H1 (cell line): Measurements from ENCODE around the gene CASK. TPM values are rescaled to one million over a fixed set of nuclear protein-coding genes. Genes with fewer than 3 reads are reported as not detected.

Experiments used
- CTCF ChIA-PET: fragments of 300-600 bp; sonication (Branson Sonifier 250); formaldehyde crosslinking; loops from one replicate; lab custom pipeline; 2021; ENCODE audit not compliant: partially characterized antibody; lab: Charles Lee
- POLR2A ChIA-PET: fragments of 300-600 bp; sonication (Branson Sonifier 250); formaldehyde crosslinking; loops from one replicate; lab custom pipeline; 2021; ENCODE audit warnings: inconsistent platforms; ENCODE audit not compliant: partially characterized antibody; lab: Charles Lee
- DNase-seq, 2 experiments: peaks; one replicate each; pipeline versions ENCODE4 v3.0.0 to v3.0.0-alpha.2; 2010 to 2022; ENCODE audit warnings: low spot score in 2 of 2, low read depth in 1 of 2, mixed read lengths in 1 of 2
- FAIRE-seq: peaks from 2 replicates; lab custom pipeline; 2011; peaks lifted over from hg19 to GRCh38; lab: Jason Lieb, UNC
- H2AFZ ChIP-seq: 2 replicates; pipeline ENCODE4 v1.8.1; 2012; ENCODE audit warnings: low read length, inconsistent platforms
- H2AK5ac ChIP-seq: 2 replicates; pipeline ENCODE4 v1.6.1; 2013; ENCODE audit warnings: low read depth, low read length
- H2BK120ac ChIP-seq: replicated peaks from 2 replicates; pipeline ENCODE3; 2013; ENCODE audit warnings: low read depth, low read length, inconsistent platforms
- H2BK12ac ChIP-seq: 2 replicates; pipeline ENCODE4 v1.6.1; 2013; ENCODE audit warnings: low read depth, low read length
- H2BK15ac ChIP-seq: 2 replicates; pipeline ENCODE4 v1.6.1; 2013; ENCODE audit warnings: low read length
- H2BK20ac ChIP-seq: 2 replicates; pipeline ENCODE4 v1.6.1; 2013; ENCODE audit warnings: low read length
- H2BK5ac ChIP-seq: 2 replicates; pipeline ENCODE4 v1.6.1; 2013; ENCODE audit warnings: low read depth, low read length
- H3K14ac ChIP-seq: 2 replicates; pipeline ENCODE4 v1.6.1; 2013; ENCODE audit warnings: inconsistent platforms; ENCODE audit not compliant: insufficient read length
- H3K18ac ChIP-seq: 2 replicates; pipeline ENCODE4 v1.6.1; 2013; ENCODE audit warnings: low read length; ENCODE audit errors: extremely low read depth
- H3K23ac ChIP-seq: 2 replicates; pipeline ENCODE4 v1.6.1; 2013; ENCODE audit warnings: inconsistent platforms; ENCODE audit not compliant: insufficient read length
- H3K23me2 ChIP-seq: 2 replicates; pipeline ENCODE4 v1.6.1; 2013; ENCODE audit warnings: low read depth, low read length
- H3K27ac ChIP-seq: 2 replicates; pipeline ENCODE4 v1.6.1; 2011; ENCODE audit warnings: low read depth, low read length, inconsistent platforms
- H3K27me3 ChIP-seq, 4 experiments: replicated peaks in 1 of 4; 1 replicate in 1 of 4; 2 replicates in 3 of 4; pipeline versions ENCODE4 v1.6.1 to v1.8.1; 2011 to 2013; ENCODE audit warnings: low read length in 3 of 4, mild to moderate bottlenecking in 3 of 4, inconsistent platforms in 2 of 4, mixed read lengths in 2 of 4, moderate library complexity in 1 of 4; ENCODE audit not compliant: control insufficient read depth in 3 of 4, insufficient read depth in 3 of 4; ENCODE audit errors: extremely low read depth in 1 of 4
- H3K36me3 ChIP-seq, 4 experiments: 2 replicates each; pipeline versions ENCODE4 v1.6.1 to v1.8.1; 2011 to 2013; ENCODE audit warnings: mild to moderate bottlenecking in 4 of 4, low read length in 3 of 4, moderate library complexity in 2 of 4, control low read depth in 1 of 4, inconsistent platforms in 1 of 4; ENCODE audit not compliant: insufficient read depth in 4 of 4, control insufficient read depth in 2 of 4
- H3K4ac ChIP-seq: replicated peaks from 2 replicates; pipeline ENCODE3; 2013; ENCODE audit warnings: low read length, low read depth, mixed read lengths, inconsistent platforms; ENCODE audit not compliant: insufficient read length
- H3K4me1 ChIP-seq, 4 experiments: replicated peaks in 1 of 4; 1 replicate in 1 of 4; 2 replicates in 3 of 4; pipeline versions ENCODE4 v1.6.1 to v1.8.1; 2011 to 2013; ENCODE audit warnings: low read length in 3 of 4, inconsistent platforms in 2 of 4, mixed read lengths in 1 of 4; ENCODE audit not compliant: insufficient read depth in 4 of 4, control insufficient read depth in 3 of 4
- H3K4me2 ChIP-seq, 2 experiments: 2 replicates each; pipeline versions ENCODE4 v1.6.1 to v1.8.1; 2011 to 2013; ENCODE audit warnings: low read depth in 2 of 2, low read length in 2 of 2, control low read depth in 1 of 2, inconsistent platforms in 1 of 2, mild to moderate bottlenecking in 1 of 2; ENCODE audit not compliant: insufficient read depth in 1 of 2
- H3K4me3 ChIP-seq, 4 experiments: fragments of 200-600, 300-600 bp in 1 of 4; sonication (generic), shearing (Covaris generic), sonication (Bioruptor Twin) in 1 of 4; 2 replicates each; pipeline versions ENCODE4 v1.5.1 to v1.8.1; 2011 to 2016; ENCODE audit warnings: low read length in 4 of 4, low read depth in 3 of 4, control low read depth in 2 of 4, inconsistent platforms in 2 of 4, mild to moderate bottlenecking in 2 of 4, mixed read lengths in 1 of 4, moderate library complexity in 1 of 4; ENCODE audit not compliant: insufficient read depth in 2 of 4; ENCODE audit errors: extremely low read depth in 1 of 4
- H3K56ac ChIP-seq: replicated peaks from 2 replicates; pipeline ENCODE3; 2013; ENCODE audit warnings: low read depth, mild to moderate bottlenecking, mixed read lengths, low read length, inconsistent platforms; ENCODE audit not compliant: insufficient read length
- H3K79me1 ChIP-seq: 2 replicates; pipeline ENCODE4 v1.6.1; 2013; ENCODE audit warnings: low read depth, low read length, control low read depth
- H3K79me2 ChIP-seq, 2 experiments: 2 replicates each; pipeline versions ENCODE4 v1.6.1 to v1.8.1; 2012 to 2013; ENCODE audit warnings: low read length in 2 of 2, mild to moderate bottlenecking in 2 of 2, inconsistent platforms in 1 of 2; ENCODE audit not compliant: insufficient read depth in 2 of 2, control insufficient read depth in 1 of 2
- H3K9ac ChIP-seq, 4 experiments: replicated peaks in 1 of 4; 1 replicate in 1 of 4; 2 replicates in 3 of 4; pipeline versions ENCODE4 v1.6.1 to v1.8.1; 2011 to 2013; ENCODE audit warnings: low read depth in 3 of 4, low read length in 3 of 4, control low read depth in 2 of 4, mild to moderate bottlenecking in 2 of 4, moderate library complexity in 2 of 4, inconsistent platforms in 1 of 4; ENCODE audit errors: extremely low read depth in 1 of 4
- H3K9me3 ChIP-seq, 2 experiments: 2 replicates each; pipeline versions ENCODE4 v1.6.1 to v1.8.1; 2012 to 2013; ENCODE audit warnings: mild to moderate bottlenecking in 2 of 2, moderate library complexity in 2 of 2, control low read depth in 1 of 2, inconsistent platforms in 1 of 2, low read depth in 1 of 2, low read length in 1 of 2, mixed read lengths in 1 of 2; ENCODE audit not compliant: insufficient read depth in 2 of 2
- H4K20me1 ChIP-seq, 2 experiments: replicated peaks in 1 of 2; 2 replicates each; pipeline versions ENCODE3 to v1.8.1; 2011 to 2013; ENCODE audit warnings: inconsistent platforms in 2 of 2, low read length in 2 of 2, mild to moderate bottlenecking in 1 of 2; ENCODE audit not compliant: insufficient read depth in 2 of 2, control insufficient read depth in 1 of 2
- H4K5ac ChIP-seq: 2 replicates; pipeline ENCODE4 v1.6.1; 2013; ENCODE audit warnings: low read length, low read depth, mixed read lengths, inconsistent platforms; ENCODE audit not compliant: insufficient read length
- H4K8ac ChIP-seq: 2 replicates; pipeline ENCODE4 v1.8.0; 2013; ENCODE audit warnings: mild to moderate bottlenecking, moderate library complexity, low read length, inconsistent platforms; ENCODE audit not compliant: insufficient read depth; ENCODE audit errors: extremely low read depth
- H4K91ac ChIP-seq: replicated peaks from 2 replicates; pipeline ENCODE3; 2013; ENCODE audit warnings: low read length, mixed read lengths, inconsistent platforms; ENCODE audit not compliant: insufficient read length
- ATF2 ChIP-seq: IDR thresholded peaks from 2 replicates; pipeline ENCODE4 v1.6.1; 2012; ENCODE audit warnings: low read length, inconsistent platforms
- BACH1 ChIP-seq: IDR thresholded peaks from 2 replicates; pipeline ENCODE4 v1.6.1; 2012; ENCODE audit warnings: low read length, improper control_type of control experiment
- BCL11A ChIP-seq, 2 experiments: IDR thresholded peaks; one replicate each; pipeline ENCODE4 v1.6.1; 2011; ENCODE audit warnings: low read depth in 2 of 2, low read length in 2 of 2, mild to moderate bottlenecking in 2 of 2
- EGR1 ChIP-seq: IDR thresholded peaks from 2 replicates; pipeline ENCODE4 v1.6.1; 2011; ENCODE audit warnings: low read depth, low read length, borderline replicate concordance
- GTF2F1 ChIP-seq: IDR thresholded peaks from 2 replicates; pipeline ENCODE4 v1.6.1; 2012; ENCODE audit warnings: low read depth, low read length, improper control_type of control experiment, borderline replicate concordance
- PHF8 ChIP-seq: fragments of 200-600 bp; sonication (generic); conservative IDR thresholded peaks from 2 replicates; pipeline ENCODE4 v1.7.1; 2012; ENCODE audit warnings: low read depth, mild to moderate bottlenecking, inconsistent platforms, low read length, moderate library complexity
- SIN3A ChIP-seq, 2 experiments: IDR thresholded peaks in 1 of 2; conservative IDR thresholded peaks in 1 of 2; 2 replicates each; pipeline ENCODE4 v1.6.1; 2011 to 2012; ENCODE audit warnings: low read length in 2 of 2, improper control_type of control experiment in 1 of 2, low read depth in 1 of 2, mild to moderate bottlenecking in 1 of 2
- SIRT6 ChIP-seq: IDR thresholded peaks from one replicate; pipeline ENCODE4 v1.7.1; 2012; ENCODE audit warnings: low read length, inconsistent platforms
- SP4 ChIP-seq: IDR thresholded peaks from 2 replicates; pipeline ENCODE4 v1.6.1; 2012; ENCODE audit warnings: low read length, inconsistent platforms
- WGBS, 2 experiments: shearing (Covaris generic) in 1 of 2; methylation state at CpG; one replicate each; pipeline versions ENCODE4 v1.1.6 to v1.1.7; 2013 to 2015; ENCODE audit warnings: low lambda C conversion rate in 2 of 2, mixed read lengths in 2 of 2, inconsistent platforms in 1 of 2, low coverage in 1 of 2, missing lambda C conversion rate in 1 of 2; ENCODE audit not compliant: insufficient replicate concordance in 2 of 2, insufficient coverage in 1 of 2, insufficient read length in 1 of 2; ENCODE audit errors: extremely low coverage in 1 of 2, missing lambda C conversion rate in 1 of 2; 5-methylcytosine and 5-hydroxymethylcytosine counted together
- polyA plus RNA-seq, 7 experiments: library from polyadenylated mRNA; depleted of rRNA in 3 of 7; stranded (reverse) in 5 of 7; unstranded in 2 of 7; fragments of >200 nt in 5 of 7; fragments of 200-250 nt in 2 of 7; gene quantifications; 1 replicate in 5 of 7; 2 replicates in 1 of 7; 4 replicates in 1 of 7; pipeline versions ENCODE4 v1.2.1 to v1.2.3, GENCODE V29; 2011 to 2013; ENCODE audit warnings: missing spikeins in 2 of 7, mixed read lengths in 2 of 7
- total RNA-seq: library from RNA; stranded (reverse); fragmentation: NEBNext Ultra II Directional; extraction: Animal tissue kit (Norgen Biotek cat#: 25700); gene quantifications from 2 replicates; pipeline ENCODE4 v1.2.1, GENCODE V29; 2021

CASK gene
- total and polyA plus RNA-seq, 2 of the 8 experiments (the other 6 are each of a cell fraction or from before 2014, with no cell fraction given), result 21.6 to 55.1 TPM

- no peak overlapping the region for H2BK15ac ChIP-seq
- no peak overlapping the region for H3K56ac ChIP-seq
- no peak for DNase-seq
- no peak overlapping the region for H3K14ac ChIP-seq
- no peak overlapping the region for H2BK120ac ChIP-seq
- no peak overlapping the region for H3K23ac ChIP-seq
- no peak overlapping the region for H2BK12ac ChIP-seq
- no peak overlapping the region for H3K4me3 ChIP-seq
- FAIRE-seq, result no peak
- no peak overlapping the region for H4K5ac ChIP-seq
- H3K23me2 ChIP-seq, result no peaks in the 10 kb centered on the region
- no peaks in the 10 kb centered on the region for H3K9me3 ChIP-seq
- H4K20me1 ChIP-seq, result no peaks in the 10 kb centered on the region
- H3K79me2 ChIP-seq, result peaks cover 0 to 51% of the 10 kb centered on the region in 2 experiments; a peak in 2 of 4 replicates
- no peak overlapping the region for H2AK5ac ChIP-seq
- H3K18ac ChIP-seq, result no peak overlapping the region
- no peaks in the 10 kb centered on the region for H3K36me3 ChIP-seq
- no peak overlapping the region for H3K4me2 ChIP-seq
- CTCF ChIA-PET, result interaction anchor here (0.6 to 1.6 kb wide), 7 partner anchors 8 to 286 kb away, joined by 3 to 7 read pairs (median 3); no protein-coding TSS in a partner anchor
- H4K91ac ChIP-seq, result no peak overlapping the region
- TF ChIP-seq BACH1 (no peak), EGR1 (no peak), PHF8 (no peak), SIN3A (conservative IDR thresholded peaks at IDR 0.05 in 1 of 2, IDR thresholded peaks at IDR 0.05 in 1 of 2; ENCODE audit: low read depth in 1 of 2, low read length in 2 of 2) (no peak), BCL11A (IDR thresholded peaks at IDR 0.05; ENCODE audit: low read depth in 2 of 2, low read length in 2 of 2) (no peak), SIRT6 (no peak), ATF2 (no peak), GTF2F1 (no peak), SP4 (no peak)
- TF ChIP-seq, all 59 proteins: peak for 0
- no peak overlapping the region for H2AFZ ChIP-seq
- H3K4ac ChIP-seq, result no peak overlapping the region
- H2BK5ac ChIP-seq, result no peak overlapping the region
- WGBS, 2 experiments, result 87% methylated on average over 2 of the region's 2 CpGs; no CpG with 5 or more reads in 1 of the 2 experiments
- H3K27ac ChIP-seq, result no peak overlapping the region
- no peaks in the 10 kb centered on the region; a peak in 3 of 7 replicates for H3K4me1 ChIP-seq
- H2BK20ac ChIP-seq, result no peak overlapping the region
- H3K9ac ChIP-seq, result no peak overlapping the region
- H4K8ac ChIP-seq, result no peak overlapping the region
- no peaks in the 10 kb centered on the region for H3K27me3 ChIP-seq
- POLR2A ChIA-PET, result interaction anchor here (0.6 kb wide), 1 partner anchor 27 kb away, joined by 3 read pairs; no protein-coding TSS in a partner anchor
- H3K79me1 ChIP-seq, result no peaks in the 10 kb centered on the region
These were observed 65.7 kb downstream of the CASK start for GRCh38 chrX:41857670-41858069.
